ENCODE measurements around the gene MLN.

Gene MLN

GRCh38 chr6:33751771-33752645, 51.8 kb downstream of the MLN start:
- DNase-seq = no peak

DNA sequence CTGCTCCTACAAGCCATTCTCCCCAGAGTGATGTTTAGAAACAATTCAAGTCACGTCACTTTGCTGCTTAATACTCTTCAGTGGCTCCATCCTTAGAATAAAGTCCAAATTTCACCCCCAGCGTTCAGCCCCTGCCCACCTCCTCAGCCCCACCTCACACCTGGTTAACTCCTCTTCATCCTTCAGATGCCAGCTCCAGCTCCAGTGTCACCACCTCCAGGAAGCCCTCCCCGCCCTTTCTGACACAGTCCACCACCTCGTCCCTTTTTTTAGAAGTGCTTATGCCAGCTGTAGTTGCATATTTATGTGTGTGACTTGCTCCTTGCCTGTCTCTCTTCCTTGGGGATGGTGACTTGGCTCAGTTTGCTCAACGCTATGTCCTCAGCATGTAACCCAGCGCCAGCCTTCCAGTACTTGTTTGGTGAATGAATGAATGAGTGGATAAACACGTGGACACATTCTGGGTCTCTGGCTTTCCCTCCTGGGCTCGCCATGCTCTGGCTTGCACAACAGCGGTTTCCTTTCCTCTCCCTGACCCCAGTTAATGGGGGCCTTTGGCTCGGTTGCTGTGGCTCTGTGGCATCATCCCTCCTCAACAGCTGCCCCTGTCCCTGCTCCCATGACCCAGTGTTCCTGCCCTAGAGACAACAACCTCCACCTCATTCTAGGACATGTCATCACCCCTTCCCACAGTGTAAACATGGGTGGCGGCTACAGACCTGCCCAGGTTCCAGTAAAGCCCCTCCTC, 53.4 kb downstream of the MLN start:
- no peak for DNase-seq

DNA sequence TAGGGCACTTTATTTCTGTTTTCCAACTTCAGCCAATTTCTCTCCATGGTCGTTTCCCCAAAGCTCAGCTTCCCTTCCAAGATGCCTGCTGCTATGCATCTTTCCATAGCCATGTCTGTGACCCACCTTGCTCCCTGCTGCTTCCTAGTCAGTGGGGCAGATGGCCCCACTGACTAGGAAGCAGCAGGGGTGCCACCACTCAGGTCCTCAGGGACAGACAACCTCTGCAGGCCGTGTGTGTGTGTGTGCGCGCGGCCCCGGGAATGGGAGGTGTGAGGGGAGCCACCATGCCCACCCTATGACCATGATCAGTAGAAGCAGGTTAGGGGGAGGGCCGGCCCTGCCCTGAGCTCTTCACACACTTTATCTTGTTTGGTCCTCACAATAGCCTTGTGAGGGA, 54.4 kb downstream of the MLN start:
- no peak for DNase-seq

DNA sequence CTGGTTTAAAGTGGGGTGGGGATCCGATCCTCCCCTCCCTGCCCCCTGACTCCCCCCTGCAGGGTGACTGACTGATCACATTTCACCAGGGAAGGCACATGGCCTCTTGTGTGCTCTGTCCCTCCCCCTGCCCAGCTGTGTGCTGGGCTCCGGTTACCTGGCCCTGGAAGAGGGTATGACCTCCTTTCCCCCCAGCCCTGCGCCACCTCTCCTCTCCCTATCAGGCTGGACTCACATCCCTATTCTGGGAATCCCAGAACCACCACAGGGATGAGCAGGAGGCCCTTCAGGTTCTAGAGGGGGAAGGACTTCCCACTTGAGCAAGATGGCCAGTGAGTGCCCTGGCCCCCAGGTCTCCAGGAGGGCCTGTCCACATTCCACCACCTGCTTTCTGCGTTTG, 55.0 kb downstream of the MLN start:
- DNase-seq = no peak

DNA sequence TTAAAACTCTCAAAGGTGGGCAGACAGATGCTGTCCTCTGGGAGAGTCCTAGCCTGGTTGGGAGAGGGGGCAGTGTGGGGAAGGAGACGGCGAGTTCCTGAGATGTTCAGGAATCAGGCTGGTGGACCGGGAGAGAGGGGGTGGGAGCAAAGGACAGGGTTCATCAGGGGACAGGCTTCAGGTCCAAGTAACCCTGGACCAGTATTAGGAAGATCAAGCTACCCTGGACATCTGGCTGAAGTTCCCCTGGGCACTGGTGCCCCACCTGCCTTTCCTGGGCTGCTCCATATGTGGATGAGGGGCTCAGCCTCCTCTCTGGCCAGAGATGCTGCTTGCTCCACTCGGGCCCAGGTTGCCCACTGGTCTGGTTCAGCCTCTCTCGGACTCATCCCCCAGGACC, 56.0 kb downstream of the MLN start:
- no peak for DNase-seq

DNA sequence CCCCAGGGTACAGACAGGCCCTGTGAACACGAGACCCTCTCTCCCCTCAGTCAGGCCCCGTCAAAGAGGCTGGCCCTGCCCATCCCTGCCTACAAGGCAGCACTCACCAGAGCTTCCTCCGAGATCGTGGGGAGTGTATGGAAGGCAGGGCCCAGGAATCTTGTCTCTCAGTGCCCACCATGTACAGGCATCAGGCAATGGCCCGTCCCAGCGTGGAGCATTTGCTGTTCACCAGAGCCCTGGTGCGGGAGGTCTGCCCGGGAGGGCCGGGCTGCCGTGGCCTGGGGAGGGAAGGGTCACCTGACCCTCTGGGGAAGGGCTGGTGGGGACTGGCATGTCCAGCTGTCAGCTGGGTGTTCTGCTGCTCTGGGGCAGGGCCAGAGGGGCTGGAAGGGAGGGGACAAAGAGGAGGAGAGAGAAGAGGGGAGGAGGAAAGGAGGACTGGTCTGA, 57.1 kb downstream of the MLN start, which contains the start of gene IP6K3:
IP6K3 (minus strand) TSS at position 255 of the 450 bp plus-strand sequence. CDS start 11,429 bp downstream, outside the sequence.
- DNase-seq = no peak

GRCh38 chr6:33746036-33746600, 57.7 kb downstream of the MLN start:
- peak; percentile 68 for DNase-seq

- DNase-seq = peak; percentile 8
Observed at GRCh38 chr6:33745548-33745947, 58.3 kb downstream of the MLN start.

DNA sequence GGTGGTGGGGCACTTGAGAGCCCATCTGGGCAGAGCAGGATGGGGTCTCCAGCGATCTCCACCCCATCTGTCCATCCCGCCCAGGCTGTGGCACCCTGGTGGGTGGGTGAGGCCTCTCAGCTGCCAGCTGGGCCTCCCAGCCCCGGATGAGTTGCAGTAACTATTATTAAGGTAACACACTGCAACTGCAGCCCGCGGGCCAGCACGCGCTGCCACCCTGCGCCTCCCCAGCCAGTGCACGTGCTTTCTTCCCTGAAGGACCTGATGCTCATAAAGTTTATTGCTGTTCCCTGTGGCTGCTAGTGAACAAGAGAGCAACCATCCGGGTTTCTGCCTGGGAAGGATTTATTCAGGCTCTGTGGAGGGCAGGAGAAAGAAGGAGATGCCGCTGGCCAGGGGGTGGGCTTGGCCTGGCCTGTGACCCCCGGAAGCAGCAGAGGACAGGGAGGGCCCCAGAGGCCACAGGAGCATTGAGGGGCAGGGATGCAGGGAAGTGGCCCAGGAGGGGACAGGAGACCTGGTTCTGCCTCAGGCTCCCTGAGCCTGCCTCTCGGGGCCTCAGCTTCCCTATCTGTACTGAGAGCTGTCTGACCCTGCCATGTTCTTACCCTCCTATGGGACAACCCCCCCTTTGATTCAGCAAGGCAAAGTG, 58.8 kb downstream of the MLN start:
- no peak for DNase-seq

Data from fibroblast of skin of back (primary cell).